ENCODE data around the gene TBC1D8.

- TF ChIP-seq EZH2 (IDR thresholded peaks at IDR 0.05) (no peak), POLR2AphosphoS5 (IDR thresholded peaks at IDR 0.05; ENCODE audit: borderline replicate concordance, low read depth, low read length) (no peak), FOXP2 (optimal IDR thresholded peaks at IDR 0.05; ENCODE audit: control extremely low read depth, extremely low read length, insufficient read depth) (no peak)
These were observed 168.7 kb downstream of the TBC1D8 start for GRCh38 chr2:100982431-100982861.
